Fibroblast of peridontal ligament (primary cell): Measurements from ENCODE around the gene KRTAP3-3.
"Not testable (repeated sequence)": the region's sequence is repeated elsewhere in the genome, so short reads cannot be mapped to it uniquely, and the experiment has no call there.

Experiments
- DNase-seq: peaks from one replicate; pipeline ENCODE4 v3.0.0-alpha.2; 2010; ENCODE audit errors: extremely low read depth

Gene KRTAP3-3

DNA sequence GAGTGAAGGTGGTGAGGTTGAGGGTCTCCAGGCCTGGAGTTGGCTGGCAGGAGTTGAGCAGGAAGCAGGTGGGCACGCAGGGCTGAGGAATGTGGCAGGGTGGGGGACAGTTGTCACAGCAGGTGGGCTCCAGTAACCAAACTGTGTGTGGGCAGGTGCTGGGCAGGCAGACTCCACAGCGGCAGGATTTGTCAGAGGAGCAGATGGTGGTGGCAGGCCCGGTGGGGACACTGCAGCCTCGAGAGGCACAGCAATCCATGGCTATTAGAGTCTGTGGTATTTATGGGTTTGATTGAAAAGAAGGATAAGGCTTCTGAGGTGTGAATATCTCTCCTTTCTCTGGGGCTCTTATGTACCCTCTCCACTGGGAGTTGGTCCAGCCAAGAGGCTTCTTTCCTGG lies at the start of gene KRTAP3-3:
KRTAP3-3 (minus strand) TSS at position 326 of the 400 bp plus-strand sequence; CDS start at position 259, 67 bp downstream.
- DNase-seq = no peak

DNA sequence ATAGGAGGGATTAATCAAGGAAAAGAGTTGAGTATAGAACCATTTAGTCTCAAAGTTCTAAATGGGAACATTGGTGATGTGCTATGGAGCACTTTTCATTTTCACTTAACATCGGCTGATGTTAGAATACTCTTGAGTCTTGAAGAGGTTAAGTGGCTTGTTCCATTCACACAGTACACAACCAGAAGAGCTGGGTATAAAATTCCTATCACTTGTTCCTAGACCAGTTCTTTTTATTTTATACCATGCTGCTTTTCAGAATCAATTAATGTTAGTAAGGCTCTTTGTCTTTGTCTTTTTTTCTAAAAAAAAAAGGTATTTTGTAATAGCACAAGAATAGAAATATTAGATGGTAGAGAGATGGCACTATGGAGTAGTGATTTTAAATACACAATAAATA lies 49.0 kb upstream of the KRTAP3-3 start:
- DNase-seq = no peak

- peak; percentile 62 for DNase-seq
Observed at GRCh38 chr17:41040783-41041571, 47.0 kb upstream of the KRTAP3-3 start, which contains the start of gene KRTAP1-1. TSS of gene KRTAP1-1 (minus strand) at chr17:41041450. CDS start at chr17:41041397, 53 bp downstream.

GRCh38 chr17:41037853-41038350 lies 43.9 kb upstream of the KRTAP3-3 start:
- no peak for DNase-seq

- not testable (repeated sequence) for DNase-seq
Observed at GRCh38 chr17:41034346-41034935, 40.5 kb upstream of the KRTAP3-3 start, which contains the start of gene KRTAP1-3. TSS of gene KRTAP1-3 (minus strand) at chr17:41034874. CDS start at chr17:41034821, 53 bp downstream.

DNA sequence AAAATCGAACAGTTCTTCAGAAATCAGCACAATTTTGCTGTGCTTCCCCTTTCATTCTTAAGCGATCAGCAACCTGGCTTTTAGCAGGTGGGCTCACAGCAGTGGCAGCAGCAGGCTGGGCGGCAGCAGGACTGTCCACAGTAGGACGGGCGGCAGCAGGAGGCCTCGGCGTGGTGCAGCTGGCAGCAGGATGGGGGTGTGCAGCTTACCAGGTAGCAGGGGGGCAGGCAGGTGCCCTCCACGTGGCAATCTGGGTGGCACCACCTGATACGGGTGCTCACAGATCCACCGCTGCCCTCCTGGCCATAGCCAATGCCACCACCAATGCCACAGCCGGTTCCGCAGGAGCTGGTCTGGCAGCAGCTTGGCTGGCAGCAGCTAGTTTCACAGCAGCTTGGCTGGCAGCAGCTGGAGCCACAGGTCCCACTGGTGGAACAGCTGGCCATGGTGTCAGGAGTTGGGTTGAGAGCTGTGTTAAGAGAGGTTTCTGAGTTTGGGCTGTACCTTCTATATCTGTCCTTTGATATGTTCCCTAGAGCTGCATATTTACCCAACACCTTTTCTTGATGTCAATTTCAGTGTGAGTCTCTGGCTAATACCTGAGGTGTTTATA lies 35.8 kb upstream of the KRTAP3-3 start, which contains the start of gene KRTAP1-4:
KRTAP1-4 (minus strand) TSS at position 563 of the 613 bp plus-strand sequence; CDS start at position 446, 117 bp downstream.
- DNase-seq = no peak

- DNase-seq = peak; percentile 98
Observed at GRCh38 chr17:41026715-41027471, 32.9 kb upstream of the KRTAP3-3 start, which contains the start of gene KRTAP1-5. TSS of gene KRTAP1-5 (minus strand) at chr17:41027208. CDS start at chr17:41027155, 53 bp downstream.

- peak; percentile 77 for DNase-seq
Observed at GRCh38 chr17:41024697-41025096, 30.7 kb upstream of the KRTAP3-3 start.

DNA sequence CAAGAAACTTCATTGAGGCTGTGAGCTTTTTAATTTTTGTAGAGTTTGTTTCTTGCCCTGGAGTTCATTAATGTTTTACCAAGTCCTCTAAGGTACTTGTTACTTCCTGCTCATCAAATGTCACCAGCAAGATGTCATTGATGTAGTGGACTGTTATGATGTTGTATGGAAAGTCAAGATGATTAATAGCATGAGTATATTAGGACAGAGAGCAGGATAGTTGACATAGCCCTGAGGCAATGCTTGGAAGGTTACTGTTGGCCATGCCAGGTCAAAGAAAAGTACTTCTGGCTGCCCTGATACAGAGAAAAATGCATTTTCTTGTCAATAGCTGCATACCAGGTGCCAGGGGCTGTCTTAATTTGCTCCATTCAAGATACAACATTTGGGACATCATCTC lies 26.4 kb upstream of the KRTAP3-3 start:
- DNase-seq = no peak

DNA sequence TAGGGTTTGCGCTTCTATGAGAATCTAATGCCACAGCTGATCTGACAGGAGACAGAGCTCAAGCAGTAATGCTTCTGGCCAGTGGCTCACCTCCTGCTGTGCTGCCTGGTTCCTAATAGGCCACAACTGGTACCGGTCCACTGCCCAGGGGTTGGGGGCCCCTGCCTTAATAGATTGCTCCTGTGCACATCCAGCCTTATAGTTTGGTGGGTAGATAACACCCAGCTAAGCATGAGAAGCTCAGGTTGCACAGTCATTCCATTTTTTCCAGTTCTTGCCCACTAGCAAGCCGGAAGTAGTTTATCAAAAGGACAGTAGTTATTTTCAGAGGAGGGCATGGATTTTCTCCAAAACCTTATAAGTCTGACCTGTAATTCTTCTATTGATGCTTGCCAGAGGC lies 25.5 kb upstream of the KRTAP3-3 start:
- DNase-seq = no peak

- no peak for DNase-seq
Observed at GRCh38 chr17:41018541-41018940, 24.6 kb upstream of the KRTAP3-3 start.

DNA sequence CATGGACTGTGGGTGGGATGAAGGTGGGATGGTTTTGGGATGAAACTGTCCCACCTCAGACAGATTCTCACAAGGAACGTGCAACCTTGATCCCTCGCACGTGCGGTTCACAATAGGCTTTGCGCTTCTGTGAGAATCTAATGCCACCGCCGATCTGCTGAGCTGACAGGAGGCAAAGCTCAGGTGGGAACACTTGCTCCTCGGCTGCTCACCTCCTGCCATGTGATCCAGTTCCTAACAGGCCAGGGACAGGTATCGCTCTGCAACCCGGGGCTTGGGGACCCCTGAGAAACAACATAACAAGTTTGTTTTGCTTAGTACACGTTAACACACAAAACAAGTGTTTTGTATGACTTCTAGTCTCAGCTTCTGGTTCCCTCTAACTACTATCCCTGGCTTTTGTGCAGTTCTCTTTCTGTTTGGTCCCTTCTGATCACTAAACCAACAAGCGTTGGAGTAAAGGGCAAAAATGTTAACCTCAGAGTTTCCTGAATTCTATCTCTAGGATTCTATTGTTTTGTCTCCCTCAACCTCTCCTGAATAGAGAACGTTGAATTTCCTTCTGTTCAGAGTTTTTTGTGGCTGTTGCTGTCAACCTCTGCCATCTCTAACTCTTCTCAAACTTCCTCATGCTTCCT lies 22.7 kb upstream of the KRTAP3-3 start:
- DNase-seq = no peak

- no peak for DNase-seq
Observed at GRCh38 chr17:41015454-41015853, 21.5 kb upstream of the KRTAP3-3 start.

GRCh38 chr17:41013606-41014005 lies 19.6 kb upstream of the KRTAP3-3 start:
- DNase-seq = peak; percentile 95

DNA sequence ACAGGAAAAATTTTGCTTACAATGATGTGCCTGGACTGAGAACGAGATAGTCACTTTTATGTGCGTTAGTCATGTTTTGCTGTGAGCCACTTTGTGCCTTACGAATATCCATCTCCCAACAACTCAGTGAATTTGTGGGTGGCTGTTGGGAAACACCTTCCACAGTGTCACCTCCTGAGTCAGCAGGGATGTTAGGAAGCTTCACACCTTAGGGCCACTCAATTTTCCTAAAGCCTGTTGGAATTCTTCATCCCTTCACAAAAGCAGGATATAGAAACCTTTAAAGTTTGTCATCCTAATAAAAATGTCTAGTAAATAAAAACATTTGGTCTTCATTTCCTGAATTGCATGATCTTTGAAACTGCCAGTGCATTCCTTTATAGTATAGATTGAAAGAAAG lies 19.2 kb upstream of the KRTAP3-3 start:
- DNase-seq = no peak

- DNase-seq = no peak
Observed at GRCh38 chr17:41012326-41013120, 18.6 kb upstream of the KRTAP3-3 start.

DNA sequence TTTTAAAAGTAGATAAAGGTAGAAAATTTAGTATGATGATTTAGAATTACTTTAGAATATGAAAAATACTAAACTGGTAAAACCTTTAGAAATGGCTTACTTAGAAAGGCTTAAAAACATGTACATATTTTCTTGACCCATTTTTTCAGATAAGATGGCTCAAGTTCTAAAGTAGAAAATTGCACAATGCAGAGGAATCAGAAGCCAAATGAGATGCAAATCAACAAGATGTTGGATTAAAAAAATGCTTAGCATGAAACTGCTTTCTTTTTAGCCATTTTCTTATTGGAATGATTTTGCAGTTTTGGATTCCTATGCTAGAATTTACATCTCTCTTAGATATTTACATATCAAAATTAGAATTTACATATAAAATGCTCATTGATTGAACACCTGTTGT lies 16.5 kb upstream of the KRTAP3-3 start:
- peak; percentile 66 for DNase-seq

DNA sequence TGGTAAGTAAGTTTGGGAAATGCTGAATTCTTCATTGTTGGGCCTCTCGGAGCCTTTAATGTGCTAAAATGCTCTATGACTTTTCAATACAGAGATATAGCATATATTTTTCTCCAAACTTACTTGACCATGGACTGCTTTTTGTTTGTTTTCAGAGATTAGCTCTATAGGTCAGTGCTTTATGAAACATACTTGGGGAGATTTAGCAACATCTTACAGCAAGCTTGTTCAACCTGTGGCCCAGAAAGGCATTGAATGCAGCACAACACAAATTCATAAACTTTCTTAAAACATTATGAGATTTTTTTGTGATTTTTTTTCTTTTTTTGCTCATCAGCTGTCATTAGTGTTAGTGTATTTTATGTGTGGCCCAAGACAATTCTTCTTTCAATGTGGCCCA lies 16.0 kb upstream of the KRTAP3-3 start:
- no peak for DNase-seq

GRCh38 chr17:41009301-41009760 lies 15.4 kb upstream of the KRTAP3-3 start:
- no peak for DNase-seq

DNA sequence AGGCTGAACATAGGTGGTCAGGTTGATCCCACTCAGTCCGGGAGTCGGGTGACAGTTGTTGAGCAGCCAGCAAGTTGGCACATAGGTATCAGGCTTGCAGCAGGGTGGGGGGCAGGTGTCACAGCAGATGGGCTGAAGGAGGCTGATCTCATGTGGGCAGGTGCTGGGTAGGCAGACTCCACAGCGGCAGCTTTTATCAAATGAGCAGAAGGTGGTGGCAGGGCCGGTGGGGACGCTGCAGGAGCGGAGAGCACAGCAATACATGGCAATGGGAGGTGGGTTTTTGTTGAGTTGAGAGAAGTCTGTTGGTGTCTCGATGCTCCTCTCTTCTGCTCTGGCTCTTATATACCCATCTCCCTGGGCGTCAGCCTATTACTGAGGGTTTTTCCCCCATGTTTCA lies 14.8 kb upstream of the KRTAP3-3 start, which contains the start of gene KRTAP3-1:
KRTAP3-1 (minus strand) TSS at position 318 of the 400 bp plus-strand sequence; CDS start at position 264, 54 bp downstream.
- DNase-seq = no peak
